ENCODE data around the gene PLAC9.

PLAC9 gene

DNA sequence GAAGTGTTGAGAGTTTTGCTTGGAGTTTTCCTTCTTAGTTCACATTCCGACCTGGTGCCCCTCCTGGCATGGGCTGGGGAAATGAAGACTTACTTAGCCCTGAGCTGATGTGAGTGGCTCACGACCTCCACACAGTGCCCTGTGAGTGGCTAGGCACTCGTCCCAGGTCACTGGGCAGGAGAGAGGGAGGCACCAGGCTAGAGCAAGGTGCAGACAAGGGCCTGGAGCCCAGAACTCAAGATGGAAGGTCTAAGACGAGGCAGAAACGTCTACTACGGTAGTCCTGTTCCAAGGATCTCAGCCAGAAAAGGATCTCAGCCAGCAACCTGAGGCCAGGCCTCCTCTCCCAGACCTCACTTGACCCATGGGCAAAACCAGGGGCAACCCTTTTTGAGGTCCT is 50.5 kb downstream of the PLAC9 start:
- TF ChIP-seq, protein P1, sequence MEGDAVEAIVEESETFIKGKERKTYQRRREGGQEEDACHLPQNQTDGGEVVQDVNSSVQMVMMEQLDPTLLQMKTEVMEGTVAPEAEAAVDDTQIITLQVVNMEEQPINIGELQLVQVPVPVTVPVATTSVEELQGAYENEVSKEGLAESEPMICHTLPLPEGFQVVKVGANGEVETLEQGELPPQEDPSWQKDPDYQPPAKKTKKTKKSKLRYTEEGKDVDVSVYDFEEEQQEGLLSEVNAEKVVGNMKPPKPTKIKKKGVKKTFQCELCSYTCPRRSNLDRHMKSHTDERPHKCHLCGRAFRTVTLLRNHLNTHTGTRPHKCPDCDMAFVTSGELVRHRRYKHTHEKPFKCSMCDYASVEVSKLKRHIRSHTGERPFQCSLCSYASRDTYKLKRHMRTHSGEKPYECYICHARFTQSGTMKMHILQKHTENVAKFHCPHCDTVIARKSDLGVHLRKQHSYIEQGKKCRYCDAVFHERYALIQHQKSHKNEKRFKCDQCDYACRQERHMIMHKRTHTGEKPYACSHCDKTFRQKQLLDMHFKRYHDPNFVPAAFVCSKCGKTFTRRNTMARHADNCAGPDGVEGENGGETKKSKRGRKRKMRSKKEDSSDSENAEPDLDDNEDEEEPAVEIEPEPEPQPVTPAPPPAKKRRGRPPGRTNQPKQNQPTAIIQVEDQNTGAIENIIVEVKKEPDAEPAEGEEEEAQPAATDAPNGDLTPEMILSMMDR (IDR thresholded peaks at IDR 0.05; ENCODE audit: low read depth, low read length), result no peak
- no peak overlapping the region for H3K4me3 ChIP-seq (replicated peaks in 1 of 2; ENCODE audit: low read depth in 2 of 2, low read length in 2 of 2)
- no peak for DNase-seq (ENCODE audit: low read depth in 2 of 2)

DNA sequence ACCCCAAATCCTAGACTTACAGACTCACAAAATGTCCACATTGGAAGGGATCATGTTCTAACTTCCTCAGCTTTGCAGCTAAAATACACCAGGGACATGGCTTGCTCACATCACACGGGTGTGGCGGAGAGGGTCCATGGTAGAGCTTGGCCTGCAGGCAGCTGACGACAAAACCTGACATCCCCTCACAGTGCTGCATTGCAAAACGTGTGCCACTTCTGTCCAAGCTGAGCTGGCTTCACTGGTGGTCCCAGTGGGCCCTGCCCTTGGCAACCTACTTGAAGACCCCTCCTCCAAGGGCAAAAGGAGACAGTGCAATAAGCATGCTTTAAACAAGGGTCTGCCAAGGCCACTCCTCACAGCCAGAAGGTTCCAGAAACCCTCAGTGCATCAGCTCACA is 50.9 kb downstream of the PLAC9 start:
- no peak overlapping the region for H3K4me3 ChIP-seq (replicated peaks in 1 of 2; ENCODE audit: low read depth in 2 of 2, low read length in 2 of 2)
- DNase-seq (ENCODE audit: low read depth in 2 of 2), result no peak
- TF ChIP-seq, protein P1 (IDR thresholded peaks at IDR 0.05; ENCODE audit: low read depth, low read length), result no peak

DNA sequence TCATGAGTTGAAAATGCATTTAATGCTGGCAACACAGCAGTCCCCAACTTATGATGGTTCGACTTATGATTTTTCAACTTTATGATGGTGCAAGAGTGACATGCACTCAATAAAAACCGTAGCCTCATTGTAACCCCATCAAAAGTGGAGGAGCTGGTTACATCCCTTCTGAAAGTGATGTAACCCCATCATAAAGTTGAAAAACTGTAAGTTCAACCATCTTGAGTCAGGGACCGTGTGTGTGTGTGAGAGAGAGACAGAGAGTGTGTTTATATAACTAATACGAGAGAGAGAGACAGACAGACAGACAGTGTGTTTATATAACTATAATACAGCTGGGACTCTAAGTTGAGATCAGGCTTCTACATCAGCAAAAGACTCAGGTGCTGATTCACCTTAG is 51.8 kb downstream of the PLAC9 start:
- TF ChIP-seq, protein P1 (IDR thresholded peaks at IDR 0.05; ENCODE audit: low read depth, low read length), result no peak
- no peak for DNase-seq (ENCODE audit: low read depth in 2 of 2)
- no peak overlapping the region for H3K4me3 ChIP-seq (replicated peaks in 1 of 2; ENCODE audit: low read depth in 2 of 2, low read length in 2 of 2)

DNA sequence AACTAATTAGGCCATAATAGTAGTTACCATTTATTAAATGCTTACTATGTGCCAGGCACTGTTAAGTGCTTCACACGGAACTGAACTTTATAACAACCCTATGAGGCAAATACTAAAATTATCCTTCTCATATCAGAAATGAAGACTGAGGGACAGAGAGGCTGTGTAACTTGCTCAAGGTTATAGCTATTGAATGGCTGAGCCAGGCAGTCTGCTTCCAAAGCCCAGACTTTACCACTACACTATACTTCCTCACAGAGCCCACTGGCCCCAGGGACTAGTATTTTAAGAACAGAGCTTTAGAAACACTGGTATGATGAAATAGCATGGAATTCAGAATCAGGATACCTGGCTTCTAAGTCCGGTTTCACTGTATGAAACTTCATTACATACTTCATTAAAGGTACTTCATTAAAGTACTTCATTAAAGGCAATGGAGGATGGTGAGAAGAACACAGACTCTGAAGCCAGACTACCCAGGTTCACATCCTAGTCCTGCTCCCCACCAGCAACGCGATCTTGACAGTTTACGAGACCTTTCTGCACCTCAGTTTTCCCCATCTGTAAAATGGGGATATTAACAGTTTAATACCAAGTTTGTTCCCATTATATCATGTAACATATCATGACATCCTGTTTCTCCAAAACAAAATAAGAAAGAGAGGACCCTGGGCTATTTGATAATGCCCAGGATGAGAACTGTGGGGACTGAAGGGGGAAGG is 53.2 kb downstream of the PLAC9 start:
- H3K4me3 ChIP-seq (replicated peaks in 1 of 2; ENCODE audit: low read depth in 2 of 2, low read length in 2 of 2), result no peak overlapping the region
- TF ChIP-seq, protein P1 (IDR thresholded peaks at IDR 0.05; ENCODE audit: low read depth, low read length), result no peak
- DNase-seq (ENCODE audit: low read depth in 2 of 2), result peak in 1 of 2 donors; percentile 29

DNA sequence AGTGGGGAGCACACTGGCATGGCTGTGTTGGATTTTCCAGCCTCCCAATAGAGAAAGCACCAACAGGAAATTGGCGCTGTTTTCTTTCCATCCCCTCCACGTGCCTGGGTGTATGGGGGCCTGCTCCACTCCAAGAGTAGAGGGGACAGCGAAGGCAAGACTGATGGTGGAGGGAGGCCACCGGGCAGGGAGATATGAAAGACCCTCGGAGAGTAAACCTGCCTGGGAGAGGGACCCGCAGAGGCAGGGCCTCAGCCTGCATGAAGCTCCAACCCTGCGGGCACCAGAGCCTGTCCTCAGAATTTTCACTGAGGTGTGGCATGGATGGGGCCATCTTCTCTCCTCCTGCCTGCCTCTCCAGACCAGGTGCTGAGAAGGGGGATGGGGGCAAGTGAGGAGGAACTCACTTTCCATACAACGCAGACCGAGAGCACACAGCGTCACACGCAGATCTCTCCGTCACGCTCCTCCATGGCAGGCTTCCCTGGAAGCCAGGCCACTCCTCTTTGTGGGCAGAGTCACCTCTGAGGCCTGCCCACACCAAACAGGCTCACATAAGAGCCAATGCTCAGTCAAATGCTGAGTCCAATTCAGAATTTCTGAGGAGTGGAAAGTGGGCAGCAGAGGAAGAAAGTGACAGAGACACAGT is 54.0 kb downstream of the PLAC9 start:
- TF ChIP-seq, protein P1 (IDR thresholded peaks at IDR 0.05; ENCODE audit: low read depth, low read length), result no peak
- H3K4me3 ChIP-seq (replicated peaks in 1 of 2; ENCODE audit: low read depth in 2 of 2, low read length in 2 of 2), result no peak overlapping the region
- DNase-seq (ENCODE audit: low read depth in 2 of 2), result peak in 1 of 2 donors; percentile 32

DNA sequence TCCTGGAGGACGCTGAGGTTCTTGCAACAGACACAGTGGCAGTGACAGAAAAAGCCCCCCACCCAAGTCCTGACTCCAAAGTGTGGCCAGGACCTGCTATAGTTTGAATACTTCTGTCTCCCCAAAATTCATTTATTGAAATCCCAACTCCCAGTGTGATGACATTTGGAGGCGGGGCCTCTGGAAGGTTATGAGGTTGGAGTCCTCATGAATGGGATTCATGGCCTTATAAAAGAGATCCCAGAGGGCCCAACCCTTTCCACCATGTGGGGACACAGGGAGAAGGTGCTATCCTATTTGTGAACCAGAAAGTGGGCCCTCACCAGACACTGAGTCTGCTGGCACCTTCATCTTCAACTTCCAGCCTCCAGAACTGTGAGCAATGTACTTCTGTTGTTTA is 54.5 kb downstream of the PLAC9 start:
- no peak overlapping the region for H3K4me3 ChIP-seq (replicated peaks in 1 of 2; ENCODE audit: low read depth in 2 of 2, low read length in 2 of 2)

More for the DNA sequence above, 54.5 kb downstream of the PLAC9 start:
- TF ChIP-seq, protein P1 (IDR thresholded peaks at IDR 0.05; ENCODE audit: low read depth, low read length), result no peak
- DNase-seq (ENCODE audit: low read depth in 2 of 2), result no peak
